ENCODE data around the gene BICRA.

GRCh38 chr19:47752440-47753211 lies 143.7 kb downstream of the BICRA start:
- no peak for TF ChIP-seq CTCF (IDR thresholded peaks at IDR 0.05)
- no peak for TF ChIP-seq EZH2 (IDR thresholded peaks at IDR 0.05; ENCODE audit: borderline replicate concordance, insufficient read depth, low read depth, low read length, poor library complexity, severe bottlenecking)
